HuH-7 (cell line): Measurements from ENCODE around the gene RPLP1.
"Not testable (repeated sequence)": the region's sequence is repeated elsewhere in the genome, so short reads cannot be mapped to it uniquely, and the experiment has no call there.

Experiments used
- DNase-seq: peaks from one replicate; pipeline ENCODE4 v3.0.0; 2011; ENCODE audit warnings: low spot score

RPLP1 gene

GRCh38 chr15:69439623-69440022 is 13.0 kb upstream of the RPLP1 start:
- DNase-seq: no peak

GRCh38 chr15:69443032-69443611 is 9.5 kb upstream of the RPLP1 start:
- DNase-seq: no peak

DNA sequence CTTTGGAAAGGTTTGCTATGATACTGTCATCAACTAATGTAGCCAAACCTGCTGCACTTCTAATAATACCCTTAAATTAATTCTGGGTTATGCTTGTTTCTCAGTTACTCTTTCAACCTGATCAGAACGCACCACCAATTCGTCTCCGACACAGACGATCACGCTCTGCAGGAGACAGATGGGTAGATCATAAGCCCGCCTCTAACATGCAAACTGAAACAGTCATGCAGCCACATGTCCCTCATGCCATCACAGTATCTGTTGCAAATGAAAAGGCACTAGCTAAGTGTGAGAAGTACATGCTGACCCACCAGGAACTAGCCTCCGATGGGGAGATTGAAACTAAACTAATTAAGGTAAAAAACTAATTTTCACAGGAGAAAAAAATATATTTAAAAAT is 7.9 kb upstream of the RPLP1 start:
- DNase-seq: no peak

GRCh38 chr15:69446953-69447352 is 5.7 kb upstream of the RPLP1 start:
- DNase-seq: no peak

GRCh38 chr15:69450221-69450620 is 2.4 kb upstream of the RPLP1 start:
- DNase-seq: not testable (repeated sequence)

DNA sequence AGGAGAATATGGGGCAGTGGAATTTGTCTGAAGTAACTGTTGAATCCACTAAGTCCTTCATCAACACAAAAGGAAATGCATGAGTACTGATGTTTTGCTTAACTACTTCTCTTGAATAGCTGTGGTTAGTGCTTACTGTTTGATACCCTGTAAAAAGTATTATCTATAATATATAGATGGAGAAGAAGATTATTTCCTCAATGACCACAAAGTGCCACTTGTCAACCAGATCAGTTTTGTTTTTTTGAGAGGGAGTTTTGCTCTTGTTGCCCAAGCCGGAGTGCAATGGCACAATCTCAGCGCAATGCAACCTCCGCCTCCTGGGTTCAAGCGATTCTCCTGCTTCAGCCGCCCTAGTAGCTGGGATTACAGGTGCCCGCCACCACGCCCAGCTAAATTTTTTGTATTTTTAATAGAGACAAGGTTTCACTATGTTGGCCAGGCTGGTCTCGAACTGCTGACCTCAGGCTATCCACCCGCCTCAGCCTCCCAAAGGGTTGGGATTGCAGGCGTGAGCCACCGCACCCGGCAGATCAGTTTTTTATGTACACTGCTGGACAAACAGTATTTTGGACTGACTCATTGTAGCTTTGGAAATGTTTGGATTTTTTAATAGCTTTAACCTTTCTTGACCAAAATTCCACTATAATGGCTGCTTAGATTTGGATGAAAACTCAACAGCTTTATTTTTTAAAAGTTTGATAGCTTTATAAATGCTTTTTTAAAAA is 1.5 kb upstream of the RPLP1 start:
- DNase-seq: no peak

DNA sequence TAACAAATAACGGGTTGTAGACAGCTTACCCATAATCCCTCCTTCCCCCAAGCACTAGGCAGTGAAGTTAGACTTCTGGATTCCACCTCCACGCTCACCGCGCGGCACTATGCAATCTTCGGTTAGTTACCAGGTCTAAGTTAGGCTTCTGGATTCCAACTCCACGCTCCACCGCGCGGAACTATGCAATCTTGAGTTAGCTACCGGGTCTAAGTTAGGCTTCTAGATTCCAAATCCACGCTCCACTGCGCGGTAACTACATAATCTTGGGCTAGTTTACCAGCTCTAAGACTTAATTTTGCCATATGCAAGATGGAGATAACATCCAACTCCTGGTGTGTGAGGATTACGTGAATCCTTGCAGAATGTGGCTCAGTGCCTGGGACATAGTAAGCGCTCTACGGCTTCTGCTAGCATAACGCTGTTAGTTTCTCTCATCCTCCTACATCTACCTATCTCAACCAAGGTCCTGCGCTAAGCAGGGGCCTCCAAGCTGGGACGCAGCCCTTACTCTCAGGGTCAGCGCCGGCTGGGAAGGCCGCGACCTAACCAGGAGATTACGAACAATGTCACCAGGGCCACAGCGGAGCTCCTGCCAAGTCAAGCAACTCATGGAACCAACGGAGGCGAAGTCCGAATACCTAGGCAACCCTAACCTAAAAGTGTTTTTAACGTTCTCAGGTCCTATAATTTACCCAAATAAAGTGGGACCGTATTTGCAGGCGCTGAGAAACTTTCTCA is 497 bp upstream of the RPLP1 start:
- DNase-seq: peak; percentile 78

GRCh38 chr15:69454953-69455352 is 2.3 kb downstream of the RPLP1 start:
- DNase-seq: no peak

GRCh38 chr15:69456208-69457166 is 3.9 kb downstream of the RPLP1 start:
- no peak for DNase-seq

- DNase-seq: no peak
Observed at GRCh38 chr15:69457304-69458280, 5.0 kb downstream of the RPLP1 start.

DNA sequence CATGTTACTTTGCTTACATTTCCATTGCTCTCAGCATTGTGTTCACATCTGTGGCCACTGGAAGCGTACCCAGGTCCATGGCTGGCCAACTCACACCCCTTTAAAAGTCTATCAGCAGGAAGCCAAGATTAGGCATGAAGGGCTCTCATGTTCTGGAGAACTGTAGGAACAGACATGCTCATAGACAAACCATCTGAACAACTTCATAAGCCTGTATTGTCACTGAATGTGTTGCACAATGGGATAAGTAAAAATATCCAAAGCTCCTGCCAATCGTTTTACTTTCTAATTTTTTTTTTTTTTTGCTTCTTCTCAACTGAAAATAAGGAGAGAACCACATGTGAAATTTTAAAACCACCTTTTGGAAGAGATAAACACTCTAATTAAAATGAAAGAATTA is 6.4 kb downstream of the RPLP1 start:
- DNase-seq: no peak

DNA sequence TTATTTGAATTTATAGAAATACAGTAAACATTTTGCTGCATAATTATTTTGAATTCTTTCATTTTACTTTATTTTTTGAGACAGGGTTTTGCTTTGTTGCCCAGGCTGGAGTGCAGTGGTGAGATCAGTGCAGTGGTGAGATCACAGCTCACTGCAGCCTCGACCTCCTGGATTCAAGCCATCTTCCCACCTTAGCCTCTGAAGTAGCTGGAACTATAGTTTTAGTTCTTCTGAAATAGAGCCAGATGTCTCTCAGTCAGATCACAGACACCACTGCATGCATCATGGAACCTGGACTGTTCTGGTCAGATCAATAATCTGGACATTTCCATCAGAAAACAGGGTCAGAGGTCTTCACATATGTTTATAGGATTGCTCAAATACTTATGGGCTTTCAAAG is 7.9 kb downstream of the RPLP1 start:
- no peak for DNase-seq

DNA sequence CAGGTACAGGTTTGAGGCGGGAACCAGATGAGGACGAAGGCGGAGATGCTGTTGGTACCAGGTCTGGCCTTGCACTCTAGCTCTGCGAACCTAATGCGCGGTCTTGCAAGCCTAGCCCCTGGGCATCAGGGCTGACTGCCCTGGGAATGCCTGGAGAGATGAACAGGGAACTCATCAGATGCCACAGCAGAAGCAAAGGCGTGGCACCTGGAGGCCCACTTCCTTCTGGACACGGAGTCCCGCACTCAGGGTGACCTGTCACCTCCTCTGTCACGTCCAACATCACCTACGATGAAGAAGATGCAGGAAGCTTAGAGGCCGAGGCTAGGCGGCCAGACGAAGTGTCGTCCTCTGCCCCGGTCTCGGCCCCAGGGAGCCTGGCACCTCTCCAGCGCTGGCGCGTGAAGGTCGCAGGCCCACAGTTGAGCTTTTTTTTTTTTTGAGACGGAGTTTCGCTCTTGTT is 9.4 kb downstream of the RPLP1 start:
- DNase-seq: no peak

DNA sequence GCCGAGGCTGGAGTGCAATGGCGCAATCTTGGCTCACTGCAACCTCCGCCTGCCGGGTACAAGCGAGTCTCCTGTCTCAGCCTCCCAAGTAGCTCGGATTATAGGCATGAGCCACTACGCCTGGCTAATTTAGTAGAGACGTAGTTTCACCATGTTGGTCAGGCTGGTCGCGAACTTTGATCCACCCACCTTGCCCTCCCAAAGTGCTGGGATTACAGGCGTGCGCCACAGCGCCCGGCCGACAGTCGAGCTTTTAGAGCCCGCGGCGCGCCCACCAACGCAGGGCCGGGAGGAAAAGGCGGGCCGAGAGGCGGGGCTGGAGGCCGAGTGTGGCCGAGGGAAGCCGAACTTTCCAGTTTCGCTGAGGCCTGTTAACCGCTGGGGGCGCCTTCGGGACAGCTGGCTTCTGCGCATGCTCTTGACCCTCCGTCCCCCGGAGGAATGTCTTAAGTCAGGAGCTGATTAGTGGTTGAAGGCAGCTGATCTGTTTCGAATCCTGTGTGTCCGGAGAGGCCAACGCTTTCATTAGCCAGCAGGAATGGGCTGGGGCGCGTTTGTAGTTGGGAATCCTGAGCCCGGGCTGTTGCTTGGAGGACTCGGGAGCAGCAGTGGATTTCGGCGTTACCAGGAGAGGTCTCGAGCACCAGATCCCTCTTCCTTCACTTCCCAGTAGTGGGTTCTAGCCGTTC is 10.0 kb downstream of the RPLP1 start:
- DNase-seq: peak; percentile 100

GRCh38 chr15:69463182-69463756 is 10.7 kb downstream of the RPLP1 start:
- DNase-seq: no peak

DNA sequence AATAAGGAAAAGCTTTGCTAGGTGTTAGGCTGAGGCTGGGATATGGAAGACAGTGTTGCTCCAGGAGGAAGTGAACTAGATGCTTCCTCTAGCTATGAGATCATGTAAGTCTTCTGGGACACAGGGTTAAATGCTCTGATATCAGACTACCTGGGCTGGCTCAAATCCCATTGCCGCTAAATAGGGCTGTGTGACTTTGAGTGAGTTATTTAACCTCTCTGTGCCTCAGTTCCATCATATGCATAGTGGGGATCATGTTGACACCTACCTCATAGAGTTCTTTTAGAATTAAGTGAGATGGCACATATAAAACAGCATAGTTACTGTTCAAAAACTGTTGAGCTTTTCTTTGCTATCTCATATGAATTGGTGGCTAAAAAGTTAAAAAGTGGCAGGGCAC is 12.6 kb downstream of the RPLP1 start:
- no peak for DNase-seq

GRCh38 chr15:69466733-69467132 is 14.1 kb downstream of the RPLP1 start:
- DNase-seq: no peak

GRCh38 chr15:69467636-69468035 is 15.0 kb downstream of the RPLP1 start:
- DNase-seq: no peak

DNA sequence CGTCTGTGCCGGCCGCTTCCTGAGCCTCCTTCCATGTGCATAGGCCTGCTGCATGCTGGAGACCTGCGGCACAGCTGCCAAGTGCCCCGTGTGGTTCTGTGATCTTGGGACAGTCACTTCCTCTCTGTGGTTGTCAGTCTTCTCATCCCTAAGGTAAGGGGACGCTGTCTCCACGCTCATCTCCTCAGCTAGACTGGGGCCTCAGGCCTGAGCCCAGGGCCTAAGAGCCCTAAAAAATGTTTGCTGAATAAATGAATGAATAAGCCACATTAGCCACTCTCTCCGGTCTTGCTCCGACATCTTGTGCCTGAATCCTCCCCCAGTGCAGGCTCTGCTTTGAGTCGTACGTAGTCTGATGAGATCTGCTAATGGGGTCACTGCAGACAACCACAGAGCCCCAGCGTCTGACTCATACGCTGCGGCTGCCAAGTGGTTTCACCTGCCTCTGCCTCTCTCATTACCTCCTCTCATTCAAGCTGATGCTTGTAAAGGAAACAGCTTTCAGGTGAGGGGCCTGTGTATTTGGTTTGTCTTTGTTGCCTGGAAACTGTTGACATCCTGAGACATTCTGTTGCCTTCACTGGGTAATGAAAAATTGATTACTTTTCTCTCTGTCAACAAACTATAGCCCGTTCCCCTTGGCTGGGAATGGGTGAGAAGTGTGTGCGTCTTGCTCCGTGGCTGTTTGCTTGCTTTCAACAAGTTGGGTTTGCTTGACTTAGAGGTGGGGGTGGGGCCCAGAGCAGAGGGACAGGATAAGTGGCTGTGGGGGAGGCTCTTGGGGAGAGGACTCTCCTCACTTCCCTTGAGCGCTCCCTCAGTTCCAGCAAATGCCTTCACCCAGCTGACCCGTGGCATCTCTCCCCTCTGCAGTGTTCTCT is 15.9 kb downstream of the RPLP1 start:
- DNase-seq: no peak
